HepG2 (cell line): ENCODE measurements around the gene CAP2. TPM values are rescaled to one million over a fixed set of nuclear protein-coding genes. Genes with fewer than 3 reads are reported as not detected.

Source experiments
- BCL6 ChIP-seq: IDR thresholded peaks from 2 replicates; pipeline ENCODE4 v1.6.1; 2016; ENCODE audit warnings: missing genetic modification reagents, missing compliant biosample characterization
- CBFB ChIP-seq: sonication (generic); formaldehyde crosslinking; IDR thresholded peaks from 2 replicates; pipeline ENCODE4 v1.4.0; 2020; ENCODE audit warnings: missing genetic modification reagents
- CCDC6 ChIP-seq: sonication (generic); formaldehyde crosslinking; IDR thresholded peaks from 2 replicates; pipeline ENCODE4 v1.8.1; 2022; ENCODE audit warnings: mild to moderate bottlenecking, missing genetic modification reagents, moderate library complexity
- FOXK1 ChIP-seq: sonication (generic); formaldehyde crosslinking; IDR thresholded peaks from 2 replicates; pipeline ENCODE4 v1.4.0; 2020; ENCODE audit warnings: low read depth, missing genetic modification reagents, borderline replicate concordance
- JUNB ChIP-seq: sonication (generic); formaldehyde crosslinking; IDR thresholded peaks from 2 replicates; pipeline ENCODE4 v1.8.0; 2022; ENCODE audit warnings: missing genetic modification reagents, mild to moderate bottlenecking, borderline replicate concordance
- SAFB2 ChIP-seq: sonication (generic); formaldehyde crosslinking; IDR thresholded peaks from 2 replicates; pipeline ENCODE4 v1.5.1; 2020; ENCODE audit warnings: missing genetic modification reagents, low read depth, mild to moderate bottlenecking, borderline replicate concordance
- SAP130 ChIP-seq: IDR thresholded peaks from 2 replicates; pipeline ENCODE4 v1.6.1; 2016; ENCODE audit warnings: low read depth
- TSC22D2 ChIP-seq: sonication (generic); formaldehyde crosslinking; IDR thresholded peaks from 2 replicates; pipeline ENCODE4 v1.5.1; 2020; ENCODE audit warnings: missing genetic modification reagents, mild to moderate bottlenecking, borderline replicate concordance
- YEATS4 ChIP-seq: sonication (generic); formaldehyde crosslinking; IDR thresholded peaks from 2 replicates; pipeline ENCODE4 v1.4.0; 2020; ENCODE audit warnings: missing genetic modification reagents, borderline replicate concordance
- YY1 ChIP-seq: IDR thresholded peaks from 2 replicates; pipeline ENCODE4 v1.6.1; 2011; ENCODE audit warnings: low read length, low read depth, moderate library complexity, mild to moderate bottlenecking; ENCODE audit not compliant: insufficient read depth, insufficient replicate concordance
- polyA plus RNA-seq, 8 experiments: library from polyadenylated mRNA; depleted of rRNA in 3 of 8; stranded (reverse) in 7 of 8; unstranded in 1 of 8; fragments of >200 nt; fragmentation: Illumina TruSeq in 4 of 8; extraction: Trizol in 4 of 8; gene quantifications; 2 replicates each; pipeline versions ENCODE4 v1.2.1 to v1.2.3, GENCODE V29; 2011 to 2016; ENCODE audit warnings: low read depth in 4 of 8, missing spikeins in 1 of 8, mixed read lengths in 1 of 8; ENCODE audit not compliant: insufficient read depth in 1 of 8
- total RNA-seq, 5 experiments: library from RNA; depleted of rRNA; stranded (reverse); fragments of >200 nt; fragmentation: Illumina TruSeq; extraction: Trizol; gene quantifications; 2 replicates each; pipeline ENCODE4 v1.2.3, GENCODE V29; 2016; ENCODE audit warnings: low read depth in 1 of 5
- TF ChIP-seq, protein P1 (sequence below): sonication (generic); formaldehyde crosslinking; conservative IDR thresholded peaks from 2 replicates; pipeline ENCODE4 v1.4.0; 2020; ENCODE audit warnings: mild to moderate bottlenecking, missing genetic modification reagents, moderate library complexity
- TF ChIP-seq, protein P2 (sequence below): conservative IDR thresholded peaks from 2 replicates; pipeline ENCODE4 v1.6.1; 2018; ENCODE audit warnings: missing genetic modification reagents
- TF ChIP-seq, protein P3 (sequence below): sonication (generic); formaldehyde crosslinking; IDR thresholded peaks from one replicate; pipeline ENCODE4 v1.5.1; 2020; ENCODE audit warnings: mild to moderate bottlenecking, missing genetic modification reagents; ENCODE audit errors: not compliant biosample characterization

CAP2 gene
- total and polyA plus RNA-seq, 2 of the 13 experiments (the other 11 are each of a cell fraction or from before 2014, with no cell fraction given), result 7.9 to 53.1 TPM

DNA sequence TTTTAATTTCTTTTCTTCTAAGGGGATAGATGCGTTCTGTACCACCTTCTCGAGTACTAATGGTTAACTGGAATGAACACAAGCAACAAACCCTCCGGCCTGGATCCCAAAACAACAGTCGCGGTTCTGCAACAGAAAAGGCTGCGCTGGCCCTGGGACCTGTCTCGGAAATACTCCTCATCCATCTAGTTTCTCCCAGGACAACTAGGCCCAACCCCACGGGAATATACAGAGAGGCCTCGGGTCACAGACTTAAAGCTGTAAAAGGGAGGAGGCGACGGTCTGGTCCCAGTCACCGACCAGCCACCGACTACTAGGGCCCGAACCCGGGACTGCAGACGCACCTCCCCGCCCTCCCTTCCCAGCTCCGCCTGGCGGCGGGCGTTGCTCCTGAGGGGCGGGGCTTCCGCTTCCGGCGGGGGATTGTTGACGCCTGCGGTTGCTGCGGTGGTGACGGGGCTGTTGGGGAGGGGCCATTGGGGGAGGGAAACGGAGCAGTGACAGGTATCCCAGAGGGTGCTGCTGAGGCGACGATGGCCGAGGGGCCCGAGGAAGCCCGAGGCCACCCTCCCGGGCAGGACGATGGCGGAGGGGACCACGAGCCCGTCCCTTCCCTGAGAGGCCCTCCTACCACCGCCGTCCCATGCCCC lies 206.6 kb downstream of the CAP2 start, which contains the start of gene FAM8A1 (continued):
- peak; percentile 36; the same call in 1 of the 2 replicates for TF ChIP-seq SAFB2 (CRISPR knock-in tag)
- TF ChIP-seq YEATS4, result no peak; the same call in 1 of the 2 replicates
- peak; percentile 54; the same call in 1 of the 2 replicates for TF ChIP-seq BCL6 (CRISPR knock-in tag)
- peak; percentile 94 for TF ChIP-seq FOXK1
- TF ChIP-seq TSC22D2, result peak; percentile 54; the same call in 1 of the 2 replicates
- TF ChIP-seq, protein P1, sequence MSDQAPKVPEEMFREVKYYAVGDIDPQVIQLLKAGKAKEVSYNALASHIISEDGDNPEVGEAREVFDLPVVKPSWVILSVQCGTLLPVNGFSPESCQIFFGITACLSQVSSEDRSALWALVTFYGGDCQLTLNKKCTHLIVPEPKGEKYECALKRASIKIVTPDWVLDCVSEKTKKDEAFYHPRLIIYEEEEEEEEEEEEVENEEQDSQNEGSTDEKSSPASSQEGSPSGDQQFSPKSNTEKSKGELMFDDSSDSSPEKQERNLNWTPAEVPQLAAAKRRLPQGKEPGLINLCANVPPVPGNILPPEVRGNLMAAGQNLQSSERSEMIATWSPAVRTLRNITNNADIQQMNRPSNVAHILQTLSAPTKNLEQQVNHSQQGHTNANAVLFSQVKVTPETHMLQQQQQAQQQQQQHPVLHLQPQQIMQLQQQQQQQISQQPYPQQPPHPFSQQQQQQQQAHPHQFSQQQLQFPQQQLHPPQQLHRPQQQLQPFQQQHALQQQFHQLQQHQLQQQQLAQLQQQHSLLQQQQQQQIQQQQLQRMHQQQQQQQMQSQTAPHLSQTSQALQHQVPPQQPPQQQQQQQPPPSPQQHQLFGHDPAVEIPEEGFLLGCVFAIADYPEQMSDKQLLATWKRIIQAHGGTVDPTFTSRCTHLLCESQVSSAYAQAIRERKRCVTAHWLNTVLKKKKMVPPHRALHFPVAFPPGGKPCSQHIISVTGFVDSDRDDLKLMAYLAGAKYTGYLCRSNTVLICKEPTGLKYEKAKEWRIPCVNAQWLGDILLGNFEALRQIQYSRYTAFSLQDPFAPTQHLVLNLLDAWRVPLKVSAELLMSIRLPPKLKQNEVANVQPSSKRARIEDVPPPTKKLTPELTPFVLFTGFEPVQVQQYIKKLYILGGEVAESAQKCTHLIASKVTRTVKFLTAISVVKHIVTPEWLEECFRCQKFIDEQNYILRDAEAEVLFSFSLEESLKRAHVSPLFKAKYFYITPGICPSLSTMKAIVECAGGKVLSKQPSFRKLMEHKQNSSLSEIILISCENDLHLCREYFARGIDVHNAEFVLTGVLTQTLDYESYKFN, result peak; percentile 68
- peak; percentile 71; the same call in 1 of the 2 replicates for TF ChIP-seq CCDC6 (CRISPR knock-in tag)
- peak; percentile 95 for TF ChIP-seq CBFB (CRISPR knock-in tag)
- TF ChIP-seq, protein P2, sequence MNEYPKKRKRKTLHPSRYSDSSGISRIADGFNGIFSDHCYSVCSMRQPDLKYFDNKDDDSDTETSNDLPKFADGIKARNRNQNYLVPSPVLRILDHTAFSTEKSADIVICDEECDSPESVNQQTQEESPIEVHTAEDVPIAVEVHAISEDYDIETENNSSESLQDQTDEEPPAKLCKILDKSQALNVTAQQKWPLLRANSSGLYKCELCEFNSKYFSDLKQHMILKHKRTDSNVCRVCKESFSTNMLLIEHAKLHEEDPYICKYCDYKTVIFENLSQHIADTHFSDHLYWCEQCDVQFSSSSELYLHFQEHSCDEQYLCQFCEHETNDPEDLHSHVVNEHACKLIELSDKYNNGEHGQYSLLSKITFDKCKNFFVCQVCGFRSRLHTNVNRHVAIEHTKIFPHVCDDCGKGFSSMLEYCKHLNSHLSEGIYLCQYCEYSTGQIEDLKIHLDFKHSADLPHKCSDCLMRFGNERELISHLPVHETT, result peak; percentile 49; the same call in 1 of the 2 replicates
- no peak for TF ChIP-seq JUNB
- TF ChIP-seq YY1, result peak; percentile 82
- TF ChIP-seq, protein P3, sequence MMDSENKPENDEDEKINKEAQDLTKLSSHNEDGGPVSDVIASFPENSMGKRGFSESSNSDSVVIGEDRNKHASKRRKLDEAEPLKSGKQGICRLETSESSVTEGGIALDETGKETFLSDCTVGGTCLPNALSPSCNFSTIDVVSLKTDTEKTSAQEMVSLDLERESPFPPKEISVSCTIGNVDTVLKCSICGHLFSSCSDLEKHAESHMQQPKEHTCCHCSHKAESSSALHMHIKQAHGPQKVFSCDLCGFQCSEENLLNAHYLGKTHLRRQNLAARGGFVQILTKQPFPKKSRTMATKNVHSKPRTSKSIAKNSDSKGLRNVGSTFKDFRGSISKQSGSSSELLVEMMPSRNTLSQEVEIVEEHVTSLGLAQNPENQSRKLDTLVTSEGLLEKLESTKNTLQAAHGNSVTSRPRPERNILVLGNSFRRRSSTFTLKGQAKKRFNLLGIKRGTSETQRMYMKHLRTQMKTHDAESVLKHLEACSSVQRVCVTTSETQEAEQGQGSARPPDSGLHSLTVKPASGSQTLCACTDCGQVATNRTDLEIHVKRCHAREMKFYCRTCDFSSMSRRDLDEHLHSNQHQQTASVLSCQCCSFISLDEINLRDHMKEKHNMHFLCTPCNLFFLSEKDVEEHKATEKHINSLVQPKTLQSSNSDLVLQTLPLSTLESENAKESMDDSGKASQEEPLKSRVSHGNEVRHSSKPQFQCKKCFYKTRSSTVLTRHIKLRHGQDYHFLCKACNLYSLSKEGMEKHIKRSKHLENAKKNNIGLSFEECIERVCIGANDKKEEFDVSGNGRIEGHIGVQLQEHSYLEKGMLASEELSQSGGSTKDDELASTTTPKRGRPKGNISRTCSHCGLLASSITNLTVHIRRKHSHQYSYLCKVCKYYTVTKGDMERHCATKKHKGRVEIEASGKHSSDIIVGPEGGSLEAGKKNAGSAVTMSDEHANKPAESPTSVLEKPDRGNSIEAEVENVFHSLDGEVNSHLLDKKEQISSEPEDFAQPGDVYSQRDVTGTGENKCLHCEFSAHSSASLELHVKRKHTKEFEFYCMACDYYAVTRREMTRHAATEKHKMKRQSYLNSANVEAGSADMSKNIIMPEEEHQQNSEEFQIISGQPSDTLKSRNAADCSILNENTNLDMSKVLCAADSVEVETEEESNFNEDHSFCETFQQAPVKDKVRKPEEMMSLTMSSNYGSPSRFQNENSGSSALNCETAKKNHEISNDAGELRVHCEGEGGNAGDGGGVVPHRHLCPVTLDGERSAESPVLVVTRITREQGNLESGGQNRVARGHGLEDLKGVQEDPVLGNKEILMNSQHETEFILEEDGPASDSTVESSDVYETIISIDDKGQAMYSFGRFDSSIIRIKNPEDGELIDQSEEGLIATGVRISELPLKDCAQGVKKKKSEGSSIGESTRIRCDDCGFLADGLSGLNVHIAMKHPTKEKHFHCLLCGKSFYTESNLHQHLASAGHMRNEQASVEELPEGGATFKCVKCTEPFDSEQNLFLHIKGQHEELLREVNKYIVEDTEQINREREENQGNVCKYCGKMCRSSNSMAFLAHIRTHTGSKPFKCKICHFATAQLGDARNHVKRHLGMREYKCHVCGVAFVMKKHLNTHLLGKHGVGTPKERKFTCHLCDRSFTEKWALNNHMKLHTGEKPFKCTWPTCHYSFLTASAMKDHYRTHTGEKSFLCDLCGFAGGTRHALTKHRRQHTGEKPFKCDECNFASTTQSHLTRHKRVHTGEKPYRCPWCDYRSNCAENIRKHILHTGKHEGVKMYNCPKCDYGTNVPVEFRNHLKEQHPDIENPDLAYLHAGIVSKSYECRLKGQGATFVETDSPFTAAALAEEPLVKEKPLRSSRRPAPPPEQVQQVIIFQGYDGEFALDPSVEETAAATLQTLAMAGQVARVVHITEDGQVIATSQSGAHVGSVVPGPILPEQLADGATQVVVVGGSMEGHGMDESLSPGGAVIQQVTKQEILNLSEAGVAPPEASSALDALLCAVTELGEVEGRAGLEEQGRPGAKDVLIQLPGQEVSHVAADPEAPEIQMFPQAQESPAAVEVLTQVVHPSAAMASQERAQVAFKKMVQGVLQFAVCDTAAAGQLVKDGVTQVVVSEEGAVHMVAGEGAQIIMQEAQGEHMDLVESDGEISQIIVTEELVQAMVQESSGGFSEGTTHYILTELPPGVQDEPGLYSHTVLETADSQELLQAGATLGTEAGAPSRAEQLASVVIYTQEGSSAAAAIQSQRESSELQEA (CRISPR knock-in tag), result peak; percentile 46
- TF ChIP-seq SAP130 (CRISPR knock-in tag), result peak; percentile 95
